Left forelimb (tissue), 1 donor: ENCODE results near the gene UHMK1.
"Not testable (repeated sequence)": the region's sequence is repeated elsewhere in the genome, so short reads cannot be mapped to it uniquely, and the experiment has no call there.

Source experiments
- DNase-seq: peaks from one replicate; pipeline ENCODE4 v3.0.0-alpha.2; 2018; ENCODE audit warnings: low spot score

The UHMK1 gene

GRCh38 chr1:162566870-162567269 lies 69.3 kb downstream of the UHMK1 start:
- DNase-seq: no peak

GRCh38 chr1:162568802-162569201 lies 71.2 kb downstream of the UHMK1 start:
- no peak for DNase-seq

GRCh38 chr1:162570718-162571117 lies 73.1 kb downstream of the UHMK1 start:
- DNase-seq: no peak

GRCh38 chr1:162571121-162571520 lies 73.5 kb downstream of the UHMK1 start:
- not testable (repeated sequence) for DNase-seq

- no peak for DNase-seq
Measured at GRCh38 chr1:162571696-162572095, 74.1 kb downstream of the UHMK1 start.

- DNase-seq: no peak
Measured at GRCh38 chr1:162573136-162573535, 75.5 kb downstream of the UHMK1 start.

GRCh38 chr1:162578071-162578700 lies 80.6 kb downstream of the UHMK1 start:
- no peak for DNase-seq

- DNase-seq: no peak
Measured at GRCh38 chr1:162578936-162579335, 81.3 kb downstream of the UHMK1 start.
